IMR-90 (cell line): Measurements from ENCODE around the gene CYLC2. TPM values are rescaled to one million over a fixed set of nuclear protein-coding genes. Genes with fewer than 3 reads are reported as not detected.

Experiments
- ATAC-seq: fragments of 200-7000 bp; cut with Tn5 transposase; 2 replicates; pipeline ENCODE4 v1.9.1; 2020; ENCODE audit warnings: low read depth, mild to moderate bottlenecking, moderate library complexity
- BruUV-seq: library from RNA; stranded (reverse); fragments of 400-500 nt; replicated peaks from 2 replicates; lab custom pipeline; 2021; lab: Mats Ljungman, UMichigan
- CTCF ChIA-PET: fragments of 300-600 bp; formaldehyde crosslinking; extraction: SDS; loops from one replicate; lab custom pipeline; 2021; ENCODE audit warnings: antibody characterized with exemption; lab: Yijun Ruan, JAX
- POLR2A ChIA-PET: fragments of 300-600 bp; sonication (Branson Sonifier 250); formaldehyde crosslinking; loops from one replicate; lab custom pipeline; 2022; ENCODE audit warnings: antibody characterized with exemption; ENCODE audit not compliant: unreplicated experiment; lab: Charles Lee
- DNase-seq: peaks from one replicate; pipeline ENCODE4 v3.0.0; 2013
- H2AFZ ChIP-seq: replicated peaks from 2 replicates; pipeline ENCODE3; 2013; ENCODE audit warnings: low read length, mild to moderate bottlenecking; ENCODE audit not compliant: poor library complexity
- H2AK5ac ChIP-seq: 2 replicates; pipeline ENCODE4 v1.6.1; 2013; ENCODE audit warnings: low read depth, low read length, inconsistent platforms
- H2AK9ac ChIP-seq: replicated peaks from 2 replicates; pipeline ENCODE3; 2013; ENCODE audit warnings: mild to moderate bottlenecking, low read depth, low read length, moderate library complexity; ENCODE audit not compliant: poor library complexity
- H2BK120ac ChIP-seq: 2 replicates; pipeline ENCODE4 v1.6.1; 2013; ENCODE audit warnings: low read depth, low read length, inconsistent platforms
- H2BK15ac ChIP-seq: 3 replicates; pipeline ENCODE4 v1.6.1; 2013; ENCODE audit warnings: low read depth, low read length, inconsistent platforms
- H2BK20ac ChIP-seq: 2 replicates; pipeline ENCODE4 v1.6.1; 2013; ENCODE audit warnings: low read depth, mild to moderate bottlenecking, inconsistent platforms, low read length, moderate library complexity
- H2BK5ac ChIP-seq: 2 replicates; pipeline ENCODE4 v1.6.1; 2013; ENCODE audit warnings: mild to moderate bottlenecking, low read depth, low read length, inconsistent platforms; ENCODE audit not compliant: poor library complexity, severe bottlenecking
- H3K14ac ChIP-seq: replicated peaks from 2 replicates; pipeline ENCODE4 v1.6.1; 2013; ENCODE audit warnings: low read depth, low read length, inconsistent platforms
- H3K18ac ChIP-seq: 2 replicates; pipeline ENCODE4 v1.6.1; 2013; ENCODE audit warnings: low read depth, low read length, control low read depth
- H3K23ac ChIP-seq: 2 replicates; pipeline ENCODE4 v1.6.1; 2013; ENCODE audit warnings: low read depth, low read length, inconsistent platforms
- H3K27ac ChIP-seq: 2 replicates; pipeline ENCODE4 v1.5.1; 2013; ENCODE audit warnings: mild to moderate bottlenecking, control low read depth, low read length; ENCODE audit not compliant: insufficient read depth
- H3K27me3 ChIP-seq: 2 replicates; pipeline ENCODE4 v1.6.1; 2013; ENCODE audit warnings: low read length; ENCODE audit not compliant: control insufficient read depth, insufficient read depth
- H3K36me3 ChIP-seq: 2 replicates; pipeline ENCODE4 v1.6.1; 2013; ENCODE audit warnings: low read length, mixed read lengths; ENCODE audit not compliant: control insufficient read depth, insufficient read depth
- H3K4ac ChIP-seq: 2 replicates; pipeline ENCODE4 v1.6.1; 2013; ENCODE audit warnings: low read depth, low read length, inconsistent platforms
- H3K4me1 ChIP-seq: 2 replicates; pipeline ENCODE4 v1.6.1; 2013; ENCODE audit warnings: low read length, mixed read lengths; ENCODE audit not compliant: control insufficient read depth, insufficient read depth
- H3K4me2 ChIP-seq: 2 replicates; pipeline ENCODE4 v1.6.1; 2013; ENCODE audit warnings: low read depth, mild to moderate bottlenecking, control low read depth, low read length, moderate library complexity
- H3K4me3 ChIP-seq: 2 replicates; pipeline ENCODE4 v1.5.1; 2013; ENCODE audit warnings: low read depth, mild to moderate bottlenecking, control low read depth, low read length, moderate library complexity; ENCODE audit not compliant: insufficient read depth
- H3K56ac ChIP-seq: 2 replicates; pipeline ENCODE4 v1.6.1; 2013; ENCODE audit warnings: low read length, inconsistent platforms; ENCODE audit not compliant: insufficient read depth; ENCODE audit errors: extremely low read depth
- H3K79me1 ChIP-seq, 2 experiments: 2 replicates each; pipeline ENCODE4 v1.6.1; 2013; ENCODE audit warnings: low read length in 2 of 2, inconsistent platforms in 1 of 2, low read depth in 1 of 2
- H3K9ac ChIP-seq: 2 replicates; pipeline ENCODE4 v1.6.1; 2013; ENCODE audit warnings: low read depth, low read length, control low read depth
- H3K9me1 ChIP-seq: 2 replicates; pipeline ENCODE4 v1.6.1; 2013; ENCODE audit warnings: low read length, inconsistent platforms; ENCODE audit not compliant: insufficient read depth
- H3K9me3 ChIP-seq: 2 replicates; pipeline ENCODE4 v1.6.1; 2013; ENCODE audit warnings: low read length; ENCODE audit not compliant: control insufficient read depth, insufficient read depth
- H4K20me1 ChIP-seq: 2 replicates; pipeline ENCODE4 v1.6.1; 2013; ENCODE audit warnings: low read length, inconsistent platforms; ENCODE audit not compliant: insufficient read depth
- H4K5ac ChIP-seq: 2 replicates; pipeline ENCODE4 v1.6.1; 2013; ENCODE audit warnings: mild to moderate bottlenecking, low read depth, low read length, control low read depth
- H4K8ac ChIP-seq, 2 experiments: 2 replicates each; pipeline ENCODE4 v1.6.1; 2013; ENCODE audit warnings: low read depth in 2 of 2, low read length in 2 of 2, control low read depth in 1 of 2, inconsistent platforms in 1 of 2
- H4K91ac ChIP-seq: 2 replicates; pipeline ENCODE4 v1.6.1; 2013; ENCODE audit warnings: low read depth, low read length, inconsistent platforms; ENCODE audit not compliant: insufficient read depth
- BHLHE40 ChIP-seq: fragments of 150-350 bp; IDR thresholded peaks from 2 replicates; pipeline ENCODE4 v1.6.1; 2016; ENCODE audit warnings: mild to moderate bottlenecking, low read depth, low read length
- CEBPB ChIP-seq: IDR thresholded peaks from 2 replicates; pipeline ENCODE4 v1.6.1; 2012; ENCODE audit warnings: low read depth, low read length, improper control_type of control experiment
- CHD1 ChIP-seq: IDR thresholded peaks from 2 replicates; pipeline ENCODE4 v1.6.1; 2012; ENCODE audit warnings: low read depth, low read length, improper control_type of control experiment
- CTCF ChIP-seq: conservative IDR thresholded peaks from 2 replicates; pipeline ENCODE4 v1.5.1; 2012; ENCODE audit warnings: mild to moderate bottlenecking, low read depth, low read length, improper control_type of control experiment
- ELK1 ChIP-seq: fragments of 150-350 bp; IDR thresholded peaks from 2 replicates; pipeline ENCODE4 v1.6.1; 2016; ENCODE audit warnings: low read depth, mild to moderate bottlenecking, low read length, moderate library complexity, borderline replicate concordance
- FOS ChIP-seq: fragments of 150-350 bp; IDR thresholded peaks from 2 replicates; pipeline ENCODE4 v1.6.1; 2016; ENCODE audit warnings: low read depth, low read length
- MAFK ChIP-seq: IDR thresholded peaks from 2 replicates; pipeline ENCODE4 v1.6.1; 2012; ENCODE audit warnings: low read depth, low read length, improper control_type of control experiment
- MAZ ChIP-seq: IDR thresholded peaks from 2 replicates; pipeline ENCODE4 v1.6.1; 2012; ENCODE audit warnings: low read depth, mild to moderate bottlenecking, low read length, improper control_type of control experiment, moderate library complexity, borderline replicate concordance
- MXI1 ChIP-seq: IDR thresholded peaks from 2 replicates; pipeline ENCODE4 v1.6.1; 2012; ENCODE audit warnings: low read depth, mild to moderate bottlenecking, low read length, moderate library complexity, borderline replicate concordance
- NFE2L2 ChIP-seq: fragments of 150-350 bp; IDR thresholded peaks from 2 replicates; pipeline ENCODE4 v1.6.1; 2016; ENCODE audit warnings: low read depth, mild to moderate bottlenecking, low read length
- POLR2A ChIP-seq: IDR thresholded peaks from 2 replicates; pipeline ENCODE4 v1.6.1; 2012; ENCODE audit warnings: mild to moderate bottlenecking, low read depth, low read length
- RAD21 ChIP-seq: IDR thresholded peaks from 2 replicates; pipeline ENCODE4 v1.6.1; 2012; ENCODE audit warnings: low read length, improper control_type of control experiment
- RCOR1 ChIP-seq: IDR thresholded peaks from 2 replicates; pipeline ENCODE4 v1.6.1; 2012; ENCODE audit warnings: mild to moderate bottlenecking, low read length, improper control_type of control experiment; ENCODE audit not compliant: insufficient replicate concordance
- RFX5 ChIP-seq: IDR thresholded peaks from 2 replicates; pipeline ENCODE4 v1.8.0; 2012; ENCODE audit warnings: low read depth, mild to moderate bottlenecking, low read length, moderate library complexity
- SMC3 ChIP-seq: fragments of 150-350 bp; IDR thresholded peaks from 2 replicates; pipeline ENCODE4 v1.6.1; 2016; ENCODE audit warnings: low read depth, mild to moderate bottlenecking, antibody characterized with exemption, low read length, moderate library complexity
- USF2 ChIP-seq: fragments of 150-350 bp; IDR thresholded peaks from 2 replicates; pipeline ENCODE4 v1.6.1; 2017; ENCODE audit warnings: mild to moderate bottlenecking, antibody characterized with exemption, low read length, low read depth
- WGBS, 2 experiments: methylation state at CpG; one replicate each; pipeline versions ENCODE4 v1.1.5 to v1.1.7; 2013; ENCODE audit warnings: missing lambda C conversion rate in 2 of 2; ENCODE audit not compliant: insufficient read length in 1 of 2; ENCODE audit errors: extremely low coverage in 2 of 2; 5-methylcytosine and 5-hydroxymethylcytosine counted together
- dilution Hi-C: fragments of 300-500 bp; cut with HindIII; formaldehyde crosslinking; loops from one replicate; pipeline ENCODE4 v1.14.3; 2018; ENCODE audit warnings: low sequenced_read_pairs; ENCODE audit not compliant: unreplicated experiment
- in situ Hi-C: fragments of 300-500 bp; cut with MboI; formaldehyde crosslinking; loops from 3 replicates; pipeline ENCODE4 v1.14.3; 2019; ENCODE audit warnings: low sequenced_read_pairs, inconsistent platforms, mixed read lengths
- intact Hi-C: fragments of 100-400 bp; cut with micrococcal nuclease; formaldehyde crosslinking; loops from 2 replicates; pipeline ENCODE4 v1.10.0; 2022
- polyA plus RNA-seq, 3 experiments: library from polyadenylated mRNA; depleted of rRNA; stranded (reverse); fragments of >200 nt; gene quantifications; 2 replicates each; pipeline ENCODE4 v1.2.3, GENCODE V29; 2012; ENCODE audit warnings: low replicate concordance in 1 of 3
- total RNA-seq: library from RNA; depleted of rRNA; stranded (reverse); fragments of >200 nt; gene quantifications from 2 replicates; pipeline ENCODE4 v1.2.3, GENCODE V29; 2012

The CYLC2 gene
- total and polyA plus RNA-seq, 2 of the 4 experiments (the other 2 are of a cell fraction) = not detected

GRCh38 chr9:102966999-102967398 lies 28.1 kb upstream of the CYLC2 start:
- Histone ChIP-seq H3K27ac (no peak overlapping the region), H3K23ac (no peak overlapping the region), H2BK15ac (no peak overlapping the region), H3K36me3 (no peaks in the 10 kb centered on the region), H3K79me1 (no peaks in the 10 kb centered on the region), H4K20me1 (no peaks in the 10 kb centered on the region), H4K91ac (no peak overlapping the region), H3K14ac (no peak overlapping the region), H3K9me1 (no peaks in the 10 kb centered on the region), H3K18ac (no peak overlapping the region), H3K4me2 (no peak overlapping the region), H2AK5ac (no peak overlapping the region), H4K5ac (no peak overlapping the region), H2BK5ac (no peak overlapping the region), H3K56ac (no peak overlapping the region), H3K4me1 (no peaks in the 10 kb centered on the region), H3K4me3 (no peak overlapping the region), H4K8ac (no peak overlapping the region), H2BK20ac (no peak overlapping the region), H2AK9ac (no peak overlapping the region), H2BK120ac (no peak overlapping the region), H3K4ac (no peak overlapping the region), H2AFZ (no peak overlapping the region), H3K9me3 (peaks cover 20% of the 10 kb centered on the region), H3K9ac (no peak overlapping the region), H3K27me3 (no peaks in the 10 kb centered on the region)
- no peak for TF ChIP-seq NFE2L2
- no peak for TF ChIP-seq ELK1
- no peak for TF ChIP-seq CTCF
- TF ChIP-seq MAZ = no peak
- no peak for TF ChIP-seq CHD1
- TF ChIP-seq MXI1 = no peak
- TF ChIP-seq BHLHE40 = no peak
- no peak for TF ChIP-seq POLR2A
- TF ChIP-seq SMC3 = no peak
- no peak for TF ChIP-seq MAFK
- TF ChIP-seq CEBPB = no peak
- no peak for TF ChIP-seq USF2
- TF ChIP-seq RAD21 = no peak
- no peak for TF ChIP-seq RFX5
- no peak for TF ChIP-seq RCOR1
- TF ChIP-seq FOS = no peak
- ATAC-seq = no peak
- POLR2A ChIA-PET = no interaction called here
- no peak for DNase-seq
- BruUV-seq = no TSS peak
- 60% methylated on average over 1 of the region's 7 CpGs; no CpG with 5 or more reads in 1 of the 2 experiments for WGBS, 2 experiments
- CTCF ChIA-PET = no interaction called here
- dilution Hi-C loops (no loop called here), intact Hi-C loops (no loop called here), in situ Hi-C loops (no loop called here)
